DOHH2 (cell line): ENCODE data around the gene DCAF11.

Source experiments
- CTCF ChIP-seq: fragments of 200-600 bp; sonication (generic); IDR thresholded peaks from one replicate; pipeline ENCODE4 v1.5.1; 2014; ENCODE audit warnings: antibody characterized with exemption, mild to moderate bottlenecking, low read depth, low read length; ENCODE audit not compliant: poor library complexity, severe bottlenecking
- EZH2phosphoT487 ChIP-seq: fragments of 200-600 bp; sonication (generic); IDR thresholded peaks from 2 replicates; pipeline ENCODE4 v1.6.1; 2017; ENCODE audit warnings: borderline replicate concordance, mild to moderate bottlenecking, antibody characterized with exemption, low read length, moderate library complexity, mixed read lengths

GRCh38 chr14:24072881-24073877, 41.4 kb upstream of the DCAF11 start:
- no peak for TF ChIP-seq CTCF
- no peak for TF ChIP-seq EZH2phosphoT487
